T-helper 2 cell treated with Interferon-gamma antibody and Interleukin-4, amounts not matched to agents 5 μg/mL and 100 μg/mL, for 36 hours (primary cell): Measurements from ENCODE around the gene PSMD12.

Experiments used
- DNase-seq: peaks from one replicate; pipeline ENCODE4 v3.0.0; 2021; ENCODE audit warnings: low spot score
- H3K27ac Mint-ChIP-seq: one replicate; pipeline ENCODE4 v1.8.0; 2021; ENCODE audit warnings: mild to moderate bottlenecking, mixed read lengths
- H3K27me3 Mint-ChIP-seq: one replicate; pipeline ENCODE4 v1.8.0; 2021; ENCODE audit warnings: low read depth, mixed read lengths
- H3K36me3 Mint-ChIP-seq: one replicate; pipeline ENCODE4 v1.8.0; 2021; ENCODE audit warnings: low read depth, mixed read lengths
- H3K4me1 Mint-ChIP-seq: one replicate; pipeline ENCODE4 v1.8.0; 2021; ENCODE audit warnings: low read depth, mixed read lengths
- H3K4me3 Mint-ChIP-seq: one replicate; pipeline ENCODE4 v1.8.0; 2022; ENCODE audit warnings: mild to moderate bottlenecking, moderate library complexity, mixed read lengths
- H3K9me3 Mint-ChIP-seq: one replicate; pipeline ENCODE4 v1.8.0; 2021; ENCODE audit warnings: mixed read lengths

Gene PSMD12

GRCh38 chr17:67377488-67378453 is 11.4 kb upstream of the PSMD12 start:
- Mint-ChIP-seq H3K27ac (peak overlapping the region; percentile 82), H3K36me3 (peaks cover 10% of the 10 kb centered on the region), H3K27me3 (peaks cover 25% of the 10 kb centered on the region), H3K4me3 (peak overlapping the region; percentile 87), H3K9me3 (no peaks in the 10 kb centered on the region), H3K4me1 (peaks cover 25% of the 10 kb centered on the region)
- peak; percentile 38 for DNase-seq

GRCh38 chr17:67376737-67377487 is 10.5 kb upstream of the PSMD12 start, which contains the start of gene PITPNC1:
Gene PITPNC1 (plus strand): TSS chr17:67377281.
- Mint-ChIP-seq H3K27ac (peak within 1 kb of the TSS; percentile 82), H3K9me3 (no peaks in the 10 kb centered on the region), H3K4me3 (peak within 1 kb of the TSS; percentile 87), H3K4me1 (peaks cover 25% of the 10 kb centered on the region), H3K36me3 (peaks cover 10% of the 10 kb centered on the region), H3K27me3 (peaks cover 25% of the 10 kb centered on the region)
- DNase-seq: peak; percentile 86

- peaks cover 29% of the 10 kb centered on the region for H3K27me3 Mint-ChIP-seq
- no peak overlapping the region for H3K27ac Mint-ChIP-seq
- no peaks in the 10 kb centered on the region for H3K9me3 Mint-ChIP-seq
- H3K4me3 Mint-ChIP-seq: peak overlapping the region; percentile 85
- DNase-seq: no peak
- peaks cover 10% of the 10 kb centered on the region for H3K36me3 Mint-ChIP-seq
- peaks cover 23% of the 10 kb centered on the region for H3K4me1 Mint-ChIP-seq
These were observed 10.0 kb upstream of the PSMD12 start for GRCh38 chr17:67376415-67376736.

GRCh38 chr17:67375716-67376115 is 9.3 kb upstream of the PSMD12 start:
- peaks cover 23% of the 10 kb centered on the region for H3K4me1 Mint-ChIP-seq
- H3K4me3 Mint-ChIP-seq: peak overlapping the region; percentile 85
- no peak for DNase-seq
- H3K27me3 Mint-ChIP-seq: peaks cover 33% of the 10 kb centered on the region
- H3K27ac Mint-ChIP-seq: no peak overlapping the region
- H3K9me3 Mint-ChIP-seq: no peaks in the 10 kb centered on the region
- peaks cover 10% of the 10 kb centered on the region for H3K36me3 Mint-ChIP-seq

- Mint-ChIP-seq H3K4me1 (peaks cover 23% of the 10 kb centered on the region), H3K36me3 (peaks cover 10% of the 10 kb centered on the region), H3K27ac (no peak overlapping the region), H3K27me3 (peaks cover 38% of the 10 kb centered on the region), H3K4me3 (no peak overlapping the region), H3K9me3 (no peaks in the 10 kb centered on the region)
- no peak for DNase-seq
These were observed 8.7 kb upstream of the PSMD12 start for GRCh38 chr17:67375054-67375427.

- peak; percentile 78 for DNase-seq
- Mint-ChIP-seq H3K4me3 (peak overlapping the region; percentile 55), H3K36me3 (peaks cover 6% of the 10 kb centered on the region), H3K27ac (no peak overlapping the region), H3K4me1 (peaks cover 23% of the 10 kb centered on the region), H3K27me3 (peaks cover 39% of the 10 kb centered on the region), H3K9me3 (no peaks in the 10 kb centered on the region)
These were observed 8.1 kb upstream of the PSMD12 start for GRCh38 chr17:67374329-67375053.

- peaks cover 21% of the 10 kb centered on the region for H3K4me1 Mint-ChIP-seq
- no peaks in the 10 kb centered on the region for H3K9me3 Mint-ChIP-seq
- H3K27me3 Mint-ChIP-seq: peaks cover 40% of the 10 kb centered on the region
- H3K4me3 Mint-ChIP-seq: no peak overlapping the region
- H3K27ac Mint-ChIP-seq: no peak overlapping the region
- H3K36me3 Mint-ChIP-seq: no peaks in the 10 kb centered on the region
- no peak for DNase-seq
These were observed 6.4 kb upstream of the PSMD12 start for GRCh38 chr17:67372751-67373150.

- Mint-ChIP-seq H3K4me3 (no peak overlapping the region), H3K9me3 (no peaks in the 10 kb centered on the region), H3K27me3 (peaks cover 26% of the 10 kb centered on the region), H3K27ac (no peak overlapping the region), H3K4me1 (peaks cover 31% of the 10 kb centered on the region), H3K36me3 (peaks cover 11% of the 10 kb centered on the region)
- DNase-seq: no peak
These were observed 3.3 kb upstream of the PSMD12 start for GRCh38 chr17:67369676-67370075.

GRCh38 chr17:67365738-67366192 is 612 bp downstream of the PSMD12 start:
- H3K27ac Mint-ChIP-seq: peak overlapping the region; percentile 95
- peaks cover 14% of the 10 kb centered on the region for H3K27me3 Mint-ChIP-seq
- peak; percentile 38 for DNase-seq
- H3K9me3 Mint-ChIP-seq: no peaks in the 10 kb centered on the region
- H3K4me3 Mint-ChIP-seq: peak overlapping the region; percentile 98
- peaks cover 34% of the 10 kb centered on the region for H3K36me3 Mint-ChIP-seq
- peaks cover 51% of the 10 kb centered on the region for H3K4me1 Mint-ChIP-seq

GRCh38 chr17:67364847-67365737 is 1.3 kb downstream of the PSMD12 start:
- H3K27me3 Mint-ChIP-seq: peaks cover 9% of the 10 kb centered on the region
- H3K4me1 Mint-ChIP-seq: peaks cover 57% of the 10 kb centered on the region
- peaks cover 41% of the 10 kb centered on the region for H3K36me3 Mint-ChIP-seq
- H3K27ac Mint-ChIP-seq: peak overlapping the region; percentile 95
- H3K9me3 Mint-ChIP-seq: no peaks in the 10 kb centered on the region
- H3K4me3 Mint-ChIP-seq: peak overlapping the region; percentile 98
- DNase-seq: no peak

GRCh38 chr17:67362173-67362572 is 4.2 kb downstream of the PSMD12 start:
- Mint-ChIP-seq H3K4me1 (peaks cover 60% of the 10 kb centered on the region), H3K9me3 (no peaks in the 10 kb centered on the region), H3K27ac (no peak overlapping the region), H3K4me3 (peak overlapping the region; percentile 57), H3K36me3 (peaks cover 56% of the 10 kb centered on the region), H3K27me3 (no peaks in the 10 kb centered on the region)
- DNase-seq: no peak

GRCh38 chr17:67360880-67361279 is 5.5 kb downstream of the PSMD12 start:
- no peak for DNase-seq
- peaks cover 58% of the 10 kb centered on the region for H3K36me3 Mint-ChIP-seq
- H3K4me3 Mint-ChIP-seq: no peak overlapping the region
- no peaks in the 10 kb centered on the region for H3K9me3 Mint-ChIP-seq
- H3K27ac Mint-ChIP-seq: peak overlapping the region; percentile 37
- H3K27me3 Mint-ChIP-seq: no peaks in the 10 kb centered on the region
- H3K4me1 Mint-ChIP-seq: peaks cover 53% of the 10 kb centered on the region
